ENCODE measurements around the gene CCNY.

DNA sequence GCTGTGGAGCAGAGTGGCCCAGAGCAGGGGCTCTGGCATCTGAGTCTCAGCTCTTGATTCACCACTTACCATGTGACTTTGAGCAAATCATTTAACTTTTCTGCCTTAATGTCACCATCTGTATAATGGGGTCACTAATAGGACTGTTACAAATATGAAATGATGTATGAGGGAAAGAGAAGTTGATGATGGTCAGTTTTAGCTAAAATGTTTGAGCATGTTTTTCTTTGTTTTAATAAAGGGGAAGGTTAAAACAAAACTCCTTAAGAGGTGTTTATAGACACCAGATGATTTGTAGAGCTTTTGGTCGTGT lies 81.0 kb downstream of the CCNY start:
- TF ChIP-seq NPAS2 (CRISPR knock-in tag; IDR thresholded peaks at IDR 0.05; ENCODE audit: borderline replicate concordance) (no peak), POLR2AphosphoS2 (conservative IDR thresholded peaks at IDR 0.05; ENCODE audit: low read length) (no peak), EP300 (IDR thresholded peaks at IDR 0.05) (no peak), CHD2 (IDR thresholded peaks at IDR 0.05; ENCODE audit: low read length, partially characterized antibody) (no peak), SMC3 (IDR thresholded peaks at IDR 0.05) (no peak), JUN (IDR thresholded peaks at IDR 0.05) (no peak), MYC (IDR thresholded peaks at IDR 0.05; ENCODE audit: borderline replicate concordance, low read length) (no peak), RFX5 (IDR thresholded peaks at IDR 0.05) (no peak)
